AG04450 (cell line): ENCODE results near the gene BTBD10. TPM values are rescaled to one million over a fixed set of nuclear protein-coding genes. Genes with fewer than 3 reads are reported as not detected.

Experiments
- CTCF ChIA-PET: fragments of 300-600, 350-600 bp; formaldehyde crosslinking; extraction: SDS; loops from one replicate; lab custom pipeline; 2022; ENCODE audit warnings: antibody characterized with exemption, inconsistent platforms; lab: Charles Lee
- POLR2A ChIA-PET: fragments of 350-600 bp; formaldehyde crosslinking; extraction: SDS; loops from one replicate; lab custom pipeline; 2021; ENCODE audit warnings: antibody characterized with exemption, inconsistent platforms; lab: Yijun Ruan, JAX
- DNase-seq: peaks from one replicate; pipeline ENCODE4 v3.0.0-alpha.2; 2011; ENCODE audit warnings: low read depth, low spot score
- H3K27ac ChIP-seq: one replicate; pipeline ENCODE4 v1.5.1; 2012; ENCODE audit warnings: low read depth, low read length, control low read depth
- H3K27me3 ChIP-seq: one replicate; pipeline ENCODE4 v1.6.0; 2012; ENCODE audit warnings: low read length; ENCODE audit not compliant: control insufficient read depth, insufficient read depth
- H3K4me3 ChIP-seq: 2 replicates; pipeline ENCODE4 v1.5.1; 2011; ENCODE audit warnings: mild to moderate bottlenecking, low read depth, low read length, control low read depth
- H3K9me3 ChIP-seq: 2 replicates; pipeline ENCODE4 v1.5.1; 2012; ENCODE audit warnings: low read length; ENCODE audit not compliant: control insufficient read depth, insufficient read depth
- CTCF ChIP-seq: IDR thresholded peaks from 2 replicates; pipeline ENCODE4 v1.5.1; 2011; ENCODE audit warnings: low read depth, low read length, control low read depth, inconsistent platforms
- polyA plus RNA-seq: library from polyadenylated mRNA; depleted of rRNA; stranded (reverse); fragments of >200 nt; gene quantifications from 2 replicates; pipeline ENCODE4 v1.2.3, GENCODE V29; 2011; rRNA removed

BTBD10 gene
- polyA plus RNA-seq, 1 experiment: 60.8 TPM

- DNase-seq: no peak
- Histone ChIP-seq H3K9me3 (no peaks in the 10 kb centered on the region), H3K27me3 (no peaks in the 10 kb centered on the region), H3K4me3 (no peak overlapping the region), H3K27ac (no peak overlapping the region)
- ChIA-PET POLR2A (no interaction called here), CTCF (interaction anchor here (1.1 to 8.4 kb wide), 2 partner anchors 131 to 132 kb away, joined by 5 to 106 read pairs; no protein-coding TSS in a partner anchor)
- no peak for TF ChIP-seq CTCF
These were observed 122.0 kb downstream of the BTBD10 start for GRCh38 chr11:13341026-13341425.

GRCh38 chr11:13339195-13340153, 123.5 kb downstream of the BTBD10 start:
- peak overlapping the region; percentile 97 for H3K27ac ChIP-seq
- no peak overlapping the region; the same call in 1 of the 2 replicates for H3K4me3 ChIP-seq
- TF ChIP-seq CTCF: no peak
- ChIA-PET POLR2A (interaction anchor here (0.6 to 2.1 kb wide), 3 partner anchors 123 to 221 kb away, joined by 3 to 19 read pairs (median 4); no protein-coding TSS in a partner anchor), CTCF (interaction anchor here (1.0 to 8.4 kb wide), 6 partner anchors 15 to 376 kb away, joined by 3 to 106 read pairs (median 6); no protein-coding TSS in a partner anchor)
- peak; percentile 96 for DNase-seq
- H3K9me3 ChIP-seq: no peaks in the 10 kb centered on the region
- H3K27me3 ChIP-seq: no peaks in the 10 kb centered on the region

GRCh38 chr11:13338427-13339069, 124.5 kb downstream of the BTBD10 start:
- no peaks in the 10 kb centered on the region for H3K27me3 ChIP-seq
- no peak for DNase-seq
- H3K9me3 ChIP-seq: no peaks in the 10 kb centered on the region
- POLR2A ChIA-PET: interaction anchor here (0.5 to 2.1 kb wide), 5 partner anchors 22 to 1052 kb away, joined by 3 to 19 read pairs (median 3); no protein-coding TSS in a partner anchor
- CTCF ChIA-PET: interaction anchor here (0.5 to 8.4 kb wide), 7 partner anchors 10 to 375 kb away, joined by 3 to 106 read pairs (median 5); no protein-coding TSS in a partner anchor
- peak overlapping the region; percentile 97 for H3K27ac ChIP-seq
- TF ChIP-seq CTCF: no peak
- H3K4me3 ChIP-seq: peak overlapping the region; percentile 51

GRCh38 chr11:13338019-13338426, 125.0 kb downstream of the BTBD10 start:
- ChIA-PET CTCF (interaction anchor here (0.5 to 8.4 kb wide), 8 partner anchors 9 to 1053 kb away, joined by 3 to 106 read pairs (median 5); no protein-coding TSS in a partner anchor), POLR2A (interaction anchor here (0.5 to 2.1 kb wide), 3 partner anchors 22 to 1051 kb away, joined by 3 to 19 read pairs (median 3); no protein-coding TSS in a partner anchor)
- H3K27me3 ChIP-seq: no peaks in the 10 kb centered on the region
- H3K4me3 ChIP-seq: peak overlapping the region; percentile 51
- peak overlapping the region; percentile 97 for H3K27ac ChIP-seq
- DNase-seq: peak; percentile 32
- no peak for TF ChIP-seq CTCF
- H3K9me3 ChIP-seq: no peaks in the 10 kb centered on the region

Other genes starting within 250 kb of the BTBD10 start
- 10.9 and 12.5 TPM in 2 replicates for gene BMAL1, start 185.4 kb downstream of the BTBD10 start, polyA plus RNA-seq
- not detected in 2 replicates for gene PTH, start 32.8 kb upstream of the BTBD10 start, polyA plus RNA-seq
- gene FAR1, start 205.4 kb upstream of the BTBD10 start, polyA plus RNA-seq: 56.9 and 71.7 TPM in 2 replicates